Measurements from ENCODE around the gene PRIMPOL.
A peak's percentile ranks its signal among the peaks of the same experiment; 100 is the strongest.

The PRIMPOL gene

GRCh38 chr4:184668511-184669114, 19.1 kb downstream of the PRIMPOL start:
- DNase-seq, result peak in 1 of 2 donors; percentile 48

- DNase-seq, result no peak
Observed at GRCh38 chr4:184669251-184669650, 19.7 kb downstream of the PRIMPOL start.

- DNase-seq, result no peak
Observed at GRCh38 chr4:184671101-184671500, 21.6 kb downstream of the PRIMPOL start.

DNA sequence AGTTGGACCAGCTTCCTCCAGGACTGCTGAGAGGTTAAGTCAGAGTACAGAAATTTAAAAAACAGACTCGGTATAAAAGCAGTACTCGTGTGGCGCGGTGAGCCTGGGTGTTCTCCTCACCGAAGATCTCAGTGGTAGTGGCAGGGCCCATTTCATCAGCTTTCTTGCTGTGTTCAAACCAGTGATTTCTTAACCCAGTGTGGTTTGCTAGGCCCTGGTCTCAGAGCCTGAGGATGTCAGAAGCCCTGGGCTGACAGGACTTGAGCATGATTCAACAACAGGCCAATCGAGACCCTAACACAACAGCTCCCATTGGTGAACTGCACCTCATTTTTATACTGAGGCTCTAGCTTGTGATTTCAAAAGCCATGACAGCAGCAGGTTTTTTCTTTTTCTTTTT, 23.2 kb downstream of the PRIMPOL start:
- DNase-seq, result no peak

- DNase-seq, result no peak
Observed at GRCh38 chr4:184674011-184674410, 24.5 kb downstream of the PRIMPOL start.

DNA sequence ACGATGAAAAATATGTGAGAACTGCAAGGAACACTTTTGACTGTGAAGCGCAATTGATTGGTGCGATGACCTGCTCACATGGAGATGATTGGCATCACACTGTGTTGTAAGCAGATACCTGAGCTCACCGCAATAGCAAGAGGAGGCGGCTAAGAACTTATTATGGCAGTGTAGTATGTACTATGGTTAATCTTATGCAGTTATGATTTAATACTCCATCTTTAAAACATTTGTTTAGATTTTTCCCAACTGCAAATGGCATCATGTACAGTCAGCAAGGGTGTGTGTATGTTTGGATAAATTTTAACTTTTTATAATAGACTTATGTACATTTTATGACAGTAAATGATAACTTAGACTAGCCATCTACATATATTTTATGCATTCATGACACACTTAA, 25.5 kb downstream of the PRIMPOL start:
- no peak for DNase-seq

DNA sequence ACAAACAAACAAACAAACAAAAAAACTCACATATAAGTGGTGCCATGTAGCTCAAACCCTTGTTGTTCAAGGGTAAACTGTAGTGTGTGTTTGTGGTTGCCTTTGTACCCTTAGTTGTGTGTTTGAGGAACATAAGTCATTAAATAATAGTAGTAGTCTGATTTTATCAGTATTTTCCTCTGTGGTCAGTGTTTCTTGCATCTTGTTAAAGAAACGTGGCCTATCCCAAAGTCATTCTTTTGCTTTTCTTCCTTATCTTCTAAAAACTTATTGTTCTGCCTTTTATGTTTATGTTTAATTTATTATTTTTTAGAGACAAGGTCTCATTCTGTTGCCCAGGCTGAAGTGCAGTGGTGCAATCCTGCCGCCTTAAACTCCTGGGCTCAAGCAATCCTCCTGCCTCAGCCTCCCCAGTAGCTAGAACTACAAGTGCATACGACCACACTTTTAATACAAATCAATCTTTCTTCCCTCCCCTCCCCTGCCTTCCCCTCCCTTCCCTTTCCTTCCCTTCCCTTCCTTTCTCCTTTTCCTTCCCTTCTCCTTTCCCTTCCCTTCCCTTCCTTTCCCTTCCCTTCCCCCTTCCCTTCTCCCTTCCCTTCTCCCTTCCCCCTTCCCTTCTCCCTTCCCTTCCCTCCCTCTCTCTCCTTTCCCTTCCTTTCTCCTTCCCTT, 26.4 kb downstream of the PRIMPOL start:
- no peak for DNase-seq

DNA sequence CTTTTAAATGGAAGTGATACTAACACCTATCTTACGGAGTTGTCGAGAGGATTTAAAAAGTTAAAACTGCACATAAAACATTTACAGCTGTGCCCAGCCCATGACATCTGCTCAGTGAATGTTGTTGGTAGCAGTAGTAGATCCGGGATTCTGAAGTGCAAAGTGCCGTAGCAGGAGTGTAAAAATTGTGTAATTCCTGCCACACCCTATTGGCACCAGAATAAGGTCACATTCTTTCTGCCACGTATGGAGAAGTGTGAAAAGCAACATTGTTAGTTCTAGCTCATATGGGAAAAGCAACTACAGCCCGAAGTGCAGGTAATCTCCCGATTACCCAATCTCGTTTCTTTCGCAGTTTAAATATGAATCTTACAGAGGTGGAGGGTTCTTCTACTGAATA, 31.2 kb downstream of the PRIMPOL start:
- DNase-seq, result no peak

DNA sequence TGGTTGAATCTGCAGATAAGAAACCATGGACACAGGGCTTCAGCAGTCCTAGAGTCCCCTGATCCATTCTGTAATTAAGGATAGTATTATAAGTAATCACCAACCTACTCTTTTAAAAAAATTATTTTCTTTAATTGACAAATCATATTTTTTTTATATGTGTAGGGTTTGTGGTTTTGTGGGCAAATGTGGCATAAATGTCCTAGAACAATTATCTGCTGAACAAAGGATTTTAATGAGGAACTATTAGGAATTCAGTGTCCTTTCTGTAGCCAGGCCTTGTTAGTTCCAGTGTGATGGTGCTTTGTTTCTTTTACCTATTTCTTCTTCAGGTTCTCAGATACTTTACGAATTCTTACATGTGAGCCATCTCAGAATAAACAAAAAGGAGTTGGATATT, 32.4 kb downstream of the PRIMPOL start:
- DNase-seq, result no peak

- peak in 1 of 2 donors; percentile 11 for DNase-seq
Observed at GRCh38 chr4:184684491-184685189, 35.1 kb downstream of the PRIMPOL start.

DNA sequence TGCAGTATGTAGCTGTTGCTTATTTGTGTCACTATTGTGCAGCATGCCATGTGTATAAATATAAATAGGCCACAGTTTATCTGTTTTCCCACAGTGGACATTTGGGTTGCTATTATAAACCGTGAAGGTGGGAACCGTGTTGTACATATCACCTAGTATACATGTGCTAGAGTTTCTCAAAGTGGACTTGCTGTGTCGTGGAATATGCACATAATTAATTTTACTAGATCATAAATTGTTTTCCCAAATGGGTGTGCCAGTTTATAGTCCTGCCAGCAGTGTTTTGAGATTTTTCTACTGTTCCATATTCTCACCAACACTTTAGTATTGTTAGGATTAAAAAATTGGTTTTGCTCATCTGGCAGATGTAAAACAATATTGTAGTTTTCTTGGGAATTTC, 38.5 kb downstream of the PRIMPOL start:
- no peak for DNase-seq

- no peak for DNase-seq
Observed at GRCh38 chr4:184688447-184688846, 38.9 kb downstream of the PRIMPOL start.

GRCh38 chr4:184689681-184690080, 40.1 kb downstream of the PRIMPOL start:
- DNase-seq, result no peak

GRCh38 chr4:184693056-184693455, 43.5 kb downstream of the PRIMPOL start:
- no peak for DNase-seq

DNA sequence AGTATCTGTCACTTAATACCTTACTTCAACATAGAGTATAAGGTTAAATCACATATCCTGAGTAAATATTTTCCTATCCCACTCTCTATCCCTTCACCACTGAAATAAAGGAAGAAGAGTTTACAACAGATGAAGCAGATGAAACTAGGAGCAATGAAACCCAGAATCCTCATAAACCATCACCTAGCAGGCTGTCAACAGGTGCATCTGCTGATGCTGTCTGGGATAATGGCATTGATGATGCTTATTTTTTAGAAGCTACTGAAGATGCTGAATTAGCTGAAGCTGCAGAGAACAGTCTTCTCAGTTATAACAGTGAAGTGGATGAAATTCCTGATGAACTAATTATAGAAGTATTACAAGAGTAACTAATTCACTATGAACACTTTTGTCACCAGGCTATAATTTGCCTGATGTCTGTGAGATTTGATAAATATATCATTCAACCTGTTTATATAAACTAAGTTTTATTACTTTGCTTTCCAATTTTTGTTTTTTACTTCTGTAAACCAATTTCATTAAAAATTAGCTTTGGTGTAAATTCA, 44.9 kb downstream of the PRIMPOL start:
- no peak for DNase-seq

GRCh38 chr4:184695178-184695896, 45.8 kb downstream of the PRIMPOL start:
- no peak for DNase-seq

GRCh38 chr4:184697956-184698355, 48.4 kb downstream of the PRIMPOL start:
- no peak for DNase-seq

DNA sequence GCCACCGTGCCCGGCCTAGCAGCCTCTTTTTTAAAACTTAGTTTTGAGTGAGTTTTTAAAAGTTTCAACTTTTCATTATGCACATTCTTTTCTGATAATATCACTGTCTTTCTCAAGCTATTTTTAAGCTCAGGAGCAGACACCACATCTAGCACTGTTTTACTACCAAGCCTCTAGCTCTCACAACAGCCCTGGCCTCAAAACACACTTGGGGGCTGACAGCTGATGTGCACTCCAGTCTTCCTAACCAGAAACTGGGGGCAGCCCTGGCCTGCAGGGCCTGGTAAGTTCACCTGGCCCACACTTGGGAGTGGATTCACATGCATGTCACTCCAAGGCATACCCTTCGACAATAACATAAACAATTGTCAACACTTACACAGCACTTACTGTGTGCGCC, 50.4 kb downstream of the PRIMPOL start:
- DNase-seq, result no peak

GRCh38 chr4:184702114-184702513, 52.6 kb downstream of the PRIMPOL start:
- no peak for DNase-seq

DNA sequence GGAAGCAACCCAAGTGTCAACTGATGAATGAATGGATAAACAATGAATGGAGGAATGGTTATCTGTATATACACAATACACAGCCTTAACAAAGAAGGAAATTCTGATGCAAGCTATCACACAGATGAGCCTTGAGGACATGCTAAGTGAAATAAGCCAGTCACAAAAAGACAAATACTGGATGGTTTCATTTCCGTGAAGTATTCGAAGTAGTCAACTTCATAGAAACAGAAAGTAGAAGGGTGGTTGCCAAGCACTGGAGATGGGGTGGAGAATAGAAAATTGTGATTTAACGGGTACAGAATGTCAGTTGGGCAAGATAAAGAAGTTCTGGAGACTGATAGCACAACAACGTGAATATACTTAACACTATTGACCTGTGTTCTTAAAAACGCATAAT, 56.2 kb downstream of the PRIMPOL start:
- peak in 1 of 2 donors; percentile 6 for DNase-seq

DNA sequence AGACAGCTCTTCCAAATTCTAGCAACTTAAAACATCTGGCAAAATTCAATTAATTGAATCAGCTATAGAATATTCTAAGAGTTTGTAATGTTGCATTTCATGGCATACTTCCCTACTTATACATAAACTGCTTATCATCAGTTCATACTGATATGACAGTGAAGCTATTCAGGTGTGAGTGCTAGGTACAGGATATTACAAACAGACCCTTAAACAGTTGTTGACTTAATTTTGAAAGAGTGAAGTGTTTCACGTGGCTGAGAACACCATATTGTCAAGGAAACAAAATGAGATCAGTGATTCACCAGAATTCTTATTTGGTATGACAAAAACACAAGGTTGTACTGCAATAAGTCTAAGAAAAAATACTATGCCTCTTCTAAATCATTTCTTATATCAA, 56.9 kb downstream of the PRIMPOL start:
- DNase-seq, result no peak

DNA sequence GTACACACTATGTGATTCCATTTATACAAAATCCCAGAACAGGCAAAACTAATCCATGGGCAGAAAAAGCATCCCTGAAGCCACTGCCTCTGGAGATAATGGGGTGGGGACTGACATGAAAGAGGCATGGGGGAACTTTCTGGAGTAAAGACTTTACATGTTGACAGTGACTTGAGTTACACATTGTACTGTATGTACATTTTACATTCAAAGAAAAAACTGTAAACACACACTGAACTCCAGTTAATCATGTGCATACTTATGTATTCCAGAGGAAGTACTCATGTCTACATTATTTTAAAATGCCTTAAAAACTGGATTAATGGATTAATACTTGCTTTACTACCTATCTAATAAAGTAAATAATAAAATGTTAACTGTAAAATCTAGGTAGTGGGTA, 62.8 kb downstream of the PRIMPOL start:
- no peak for DNase-seq

DNA sequence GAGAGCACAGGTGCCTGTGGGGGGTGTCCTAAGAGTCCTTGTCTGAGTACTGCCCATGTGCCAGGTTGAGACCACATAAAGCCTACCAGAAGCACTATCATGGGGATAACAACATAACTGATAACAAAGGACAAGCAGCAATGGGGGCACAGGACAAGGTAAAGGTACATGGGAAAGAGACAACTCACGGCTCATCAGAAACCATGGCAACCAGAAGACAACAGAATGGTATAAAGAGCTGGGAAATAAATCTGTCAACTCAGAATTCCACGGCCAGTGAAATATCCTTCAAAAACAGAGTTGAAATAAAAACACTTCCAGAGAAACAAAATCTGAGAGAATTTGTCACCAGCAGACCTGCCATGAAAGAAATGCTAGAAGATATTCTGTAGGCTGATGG, 64.3 kb downstream of the PRIMPOL start:
- DNase-seq, result no peak
